OCI-LY7 (cell line): Measurements from ENCODE around the gene RAB9B. TPM values are rescaled to one million over a fixed set of nuclear protein-coding genes. Genes with fewer than 3 reads are reported as not detected.

Experiments
- BruUV-seq: library from RNA; stranded (reverse); fragments of 400-500 nt; replicated peaks from 2 replicates; lab custom pipeline; 2021; lab: Mats Ljungman, UMichigan
- CTCF ChIA-PET: fragments of 300-600 bp; sonication (Branson Sonifier 250); formaldehyde crosslinking; loops from one replicate; lab custom pipeline; 2022; ENCODE audit warnings: antibody characterized with exemption; ENCODE audit not compliant: unreplicated experiment; lab: Charles Lee
- POLR2A ChIA-PET: fragments of 300-600 bp; sonication (Branson Sonifier 250); formaldehyde crosslinking; loops from one replicate; lab custom pipeline; 2022; ENCODE audit warnings: antibody characterized with exemption; lab: Charles Lee
- DNase-seq: peaks from one replicate; pipeline ENCODE4 v3.0.0-alpha.2; 2015; ENCODE audit warnings: low spot score
- H2AFZ ChIP-seq: fragments of 200-600 bp; sonication (generic), shearing (Covaris generic); 2 replicates; pipeline ENCODE4 v1.6.1; 2014; ENCODE audit warnings: mild to moderate bottlenecking, antibody characterized with exemption, low read length, moderate library complexity
- H3K27ac ChIP-seq: fragments of 200-600 bp; sonication (generic); 2 replicates; pipeline ENCODE4 v1.5.1; 2014; ENCODE audit warnings: mixed run types, low read depth, mild to moderate bottlenecking, moderate library complexity, low read length, inconsistent platforms; ENCODE audit not compliant: poor library complexity, severe bottlenecking
- H3K36me3 ChIP-seq: fragments of 200-600 bp; sonication (generic); 2 replicates; pipeline ENCODE4 v1.6.1; 2014; ENCODE audit warnings: mild to moderate bottlenecking, antibody characterized with exemption, low read length, moderate library complexity, mixed read lengths; ENCODE audit not compliant: insufficient read depth
- H3K4me1 ChIP-seq: fragments of 200-600 bp; sonication (generic); 2 replicates; pipeline ENCODE4 v1.5.1; 2014; ENCODE audit warnings: mild to moderate bottlenecking, low read length; ENCODE audit not compliant: insufficient read depth, poor library complexity, severe bottlenecking
- H3K4me2 ChIP-seq: fragments of 200-600 bp; sonication (generic); 2 replicates; pipeline ENCODE4 v1.6.1; 2014; ENCODE audit warnings: mild to moderate bottlenecking, low read length
- H3K4me3 ChIP-seq: fragments of 200-600 bp; sonication (generic); 2 replicates; pipeline ENCODE4 v1.5.1; 2014; ENCODE audit warnings: mild to moderate bottlenecking, low read depth, low read length; ENCODE audit not compliant: poor library complexity, severe bottlenecking
- H3K79me2 ChIP-seq: fragments of 200-600 bp; sonication (generic); 2 replicates; pipeline ENCODE4 v1.6.1; 2016; ENCODE audit warnings: low read depth, mild to moderate bottlenecking, low read length, moderate library complexity, mixed read lengths; ENCODE audit not compliant: insufficient read depth
- H3K9me2 ChIP-seq: fragments of 200-600 bp; sonication (generic); 2 replicates; pipeline ENCODE4 v1.6.1; 2016; ENCODE audit warnings: mild to moderate bottlenecking, low read length, mixed read lengths; ENCODE audit not compliant: insufficient read depth
- H3K9me3 ChIP-seq: fragments of 200-600 bp; sonication (generic); 2 replicates; pipeline ENCODE4 v1.6.1; 2014; ENCODE audit warnings: mild to moderate bottlenecking, mixed run types, low read length, mixed read lengths
- H4K20me1 ChIP-seq: fragments of 200-600 bp; sonication (generic); 2 replicates; pipeline ENCODE4 v1.6.1; 2014; ENCODE audit warnings: mild to moderate bottlenecking, antibody characterized with exemption, low read length, moderate library complexity, mixed read lengths; ENCODE audit not compliant: insufficient read depth
- CTCF ChIP-seq: fragments of 200-600 bp; sonication (generic); conservative IDR thresholded peaks from 2 replicates; pipeline ENCODE4 v1.5.1; 2014; ENCODE audit warnings: mild to moderate bottlenecking, antibody characterized with exemption, low read length, moderate library complexity, mixed read lengths
- EZH2phosphoT487 ChIP-seq: fragments of 200-600 bp; sonication (generic); IDR thresholded peaks from 2 replicates; pipeline ENCODE4 v1.6.1; 2018; ENCODE audit warnings: low read depth, borderline replicate concordance, mild to moderate bottlenecking, mixed run types, antibody characterized with exemption, low read length, moderate library complexity, mixed read lengths
- intact Hi-C: fragments of 100-400 bp; cut with micrococcal nuclease; formaldehyde crosslinking; loops from one replicate; pipeline ENCODE4 v1.10.0; 2022; ENCODE audit not compliant: unreplicated experiment
- total RNA-seq, 2 experiments: library from RNA; depleted of rRNA in 1 of 2; stranded (reverse); fragments of >200 nt in 1 of 2; shearing (Covaris generic) in 1 of 2; gene quantifications; 2 replicates each; pipeline ENCODE4 v1.2.3, GENCODE V29; 2014 to 2022

Gene RAB9B
- total RNA-seq, 2 experiments from 2014 or later: 1.4 to 2.2 TPM

GRCh38 chrX:103847174-103847870 lies 15.3 kb upstream of the RAB9B start:
- Histone ChIP-seq H4K20me1 (no peaks in the 10 kb centered on the region), H3K4me3 (no peak overlapping the region), H3K36me3 (no peaks in the 10 kb centered on the region), H3K4me1 (no peaks in the 10 kb centered on the region), H3K9me2 (no peaks in the 10 kb centered on the region), H3K9me3 (no peaks in the 10 kb centered on the region), H2AFZ (no peak overlapping the region), H3K27ac (no peak overlapping the region), H3K79me2 (no peaks in the 10 kb centered on the region), H3K4me2 (no peak overlapping the region)
- ChIA-PET POLR2A (no interaction called here), CTCF (no interaction called here)
- TF ChIP-seq EZH2phosphoT487 (no peak), CTCF (no peak)
- DNase-seq: no peak
- BruUV-seq: no TSS peak
- intact Hi-C loops: no loop called here

- Histone ChIP-seq H3K4me2 (no peak overlapping the region), H3K9me3 (no peaks in the 10 kb centered on the region), H3K27ac (no peak overlapping the region), H4K20me1 (no peaks in the 10 kb centered on the region), H3K4me3 (no peak overlapping the region), H3K79me2 (no peaks in the 10 kb centered on the region), H3K36me3 (no peaks in the 10 kb centered on the region), H3K9me2 (no peaks in the 10 kb centered on the region), H3K4me1 (no peaks in the 10 kb centered on the region), H2AFZ (no peak overlapping the region)
- no TSS peak for BruUV-seq
- no peak for TF ChIP-seq CTCF
- no peak for TF ChIP-seq EZH2phosphoT487
- intact Hi-C loops: no loop called here
- ChIA-PET POLR2A (no interaction called here), CTCF (no interaction called here)
- DNase-seq: no peak
Measured at GRCh38 chrX:103846386-103846785, 14.3 kb upstream of the RAB9B start.

DNA sequence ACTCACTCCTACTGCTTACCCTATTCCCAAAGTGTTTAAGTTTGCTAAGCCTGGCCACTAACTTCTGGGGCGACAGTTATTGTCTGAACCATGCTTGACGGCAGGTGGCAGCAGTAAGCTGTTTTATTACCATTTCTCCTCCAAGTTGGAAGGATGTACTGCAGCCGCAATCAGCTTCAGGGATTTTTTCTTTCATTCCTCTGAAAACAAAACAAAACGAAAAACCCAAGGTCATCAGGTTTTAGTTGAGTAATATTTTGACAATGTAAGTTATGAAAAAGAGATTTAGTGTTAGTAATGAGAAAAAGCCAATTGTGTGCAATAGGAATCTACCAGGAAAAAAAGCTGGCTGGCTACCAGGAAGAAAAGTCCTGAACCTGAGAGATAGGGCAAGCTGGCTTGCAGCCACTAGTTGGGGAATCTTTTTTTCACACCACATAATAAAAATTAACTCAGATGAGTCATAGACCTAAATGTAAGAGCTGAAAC lies 13.2 kb upstream of the RAB9B start:
- CTCF ChIA-PET: no interaction called here
- TF ChIP-seq EZH2phosphoT487 (no peak), CTCF (peak; percentile 80)
- Histone ChIP-seq H4K20me1 (no peaks in the 10 kb centered on the region), H3K4me2 (no peak overlapping the region), H3K4me1 (no peaks in the 10 kb centered on the region), H3K9me2 (no peaks in the 10 kb centered on the region), H2AFZ (no peak overlapping the region), H3K79me2 (no peaks in the 10 kb centered on the region), H3K9me3 (no peaks in the 10 kb centered on the region), H3K4me3 (no peak overlapping the region), H3K27ac (no peak overlapping the region), H3K36me3 (no peaks in the 10 kb centered on the region)
- POLR2A ChIA-PET: interaction anchor here (0.8 kb wide), 1 partner anchor 273 kb away, joined by 5 read pairs; no protein-coding TSS in a partner anchor
- intact Hi-C loops: loop anchor here (1.0 kb wide), 1 partner anchor 291 kb away; no protein-coding TSS in a partner anchor
- BruUV-seq: no TSS peak
- DNase-seq: peak; percentile 59
